NCI-H1105 (cell line): ENCODE measurements around the gene CDON.
"Not testable (repeated sequence)": the region's sequence is repeated elsewhere in the genome, so short reads cannot be mapped to it uniquely, and the experiment has no call there.

Source experiments
- DNase-seq: peaks from one replicate; lab custom pipeline; 2025; lab: John Stamatoyannopoulos, UW

Gene CDON

DNA sequence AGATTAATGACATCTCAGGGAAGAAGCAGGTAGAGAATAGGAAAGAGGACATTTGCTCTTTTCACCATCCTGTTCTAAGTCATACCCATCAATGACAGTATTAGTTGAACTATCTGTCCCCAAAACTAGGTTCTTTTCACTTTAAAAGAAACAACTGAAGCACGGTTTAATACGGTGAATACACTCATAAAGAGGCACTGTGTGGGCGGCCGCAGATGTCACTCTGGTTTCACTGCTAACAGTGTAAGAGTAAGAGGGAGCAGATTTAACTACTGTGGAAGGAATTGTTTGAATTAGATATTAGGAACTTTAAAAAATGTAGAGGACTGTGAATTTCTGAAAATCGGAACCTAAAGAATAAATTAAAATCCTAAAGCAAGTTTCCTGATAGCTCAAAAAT is 67.4 kb downstream of the CDON start:
- no peak for DNase-seq

DNA sequence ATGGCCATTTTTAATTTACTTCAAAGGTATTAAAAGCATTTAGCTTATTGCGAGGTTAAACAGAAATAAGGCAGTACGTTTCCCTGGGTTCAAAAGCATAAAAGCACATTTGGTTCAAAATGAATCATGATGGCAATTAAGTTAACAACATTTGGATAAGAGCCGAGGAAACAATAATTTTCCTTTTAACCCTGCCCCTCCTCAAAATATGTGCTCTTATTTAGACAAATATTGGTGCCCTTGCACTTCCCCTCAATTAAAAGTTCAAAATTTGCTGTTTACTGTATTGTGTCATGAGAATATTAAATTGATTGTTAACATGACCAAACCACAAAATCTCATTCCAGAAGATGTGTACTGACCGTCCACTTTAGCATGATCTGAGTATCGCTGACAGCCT is 68.2 kb downstream of the CDON start:
- no peak for DNase-seq

DNA sequence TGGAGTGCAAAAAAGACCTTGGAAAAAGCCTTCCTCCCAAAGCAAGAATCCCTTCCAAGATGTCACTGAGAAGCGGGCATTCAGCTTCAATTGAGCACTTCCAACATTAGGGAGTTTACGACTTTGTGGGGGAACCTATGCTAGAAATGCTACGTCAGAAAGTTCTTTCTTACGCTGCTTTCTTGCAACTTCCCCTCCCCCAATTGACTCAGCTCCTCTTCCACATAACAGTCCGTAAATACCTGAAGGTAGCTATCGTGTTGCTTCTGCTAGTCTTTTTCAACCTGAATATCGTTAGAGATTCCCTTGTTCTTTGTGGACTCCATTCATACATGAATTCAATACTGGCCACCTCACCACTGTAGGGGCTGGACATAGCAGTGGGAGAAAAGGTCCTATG is 69.8 kb downstream of the CDON start:
- no peak for DNase-seq

DNA sequence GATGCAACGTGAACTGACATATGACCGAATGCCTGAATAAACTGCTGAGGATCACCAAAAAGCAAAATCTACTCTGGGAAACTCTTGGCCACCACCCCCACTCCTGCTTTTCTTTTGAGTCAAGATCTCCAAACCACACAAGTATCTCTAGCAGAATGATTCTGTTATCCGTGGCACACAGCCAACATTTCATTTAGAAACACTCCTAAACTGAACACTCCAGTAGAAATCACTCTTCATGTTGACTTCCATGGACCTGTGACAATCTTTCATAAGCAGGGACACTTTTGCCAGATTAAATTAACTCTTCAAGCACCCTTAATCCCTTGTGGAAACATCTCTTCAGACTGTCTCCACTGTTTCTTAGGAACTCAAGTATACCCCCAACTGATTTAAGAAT is 72.4 kb downstream of the CDON start:
- no peak for DNase-seq

DNA sequence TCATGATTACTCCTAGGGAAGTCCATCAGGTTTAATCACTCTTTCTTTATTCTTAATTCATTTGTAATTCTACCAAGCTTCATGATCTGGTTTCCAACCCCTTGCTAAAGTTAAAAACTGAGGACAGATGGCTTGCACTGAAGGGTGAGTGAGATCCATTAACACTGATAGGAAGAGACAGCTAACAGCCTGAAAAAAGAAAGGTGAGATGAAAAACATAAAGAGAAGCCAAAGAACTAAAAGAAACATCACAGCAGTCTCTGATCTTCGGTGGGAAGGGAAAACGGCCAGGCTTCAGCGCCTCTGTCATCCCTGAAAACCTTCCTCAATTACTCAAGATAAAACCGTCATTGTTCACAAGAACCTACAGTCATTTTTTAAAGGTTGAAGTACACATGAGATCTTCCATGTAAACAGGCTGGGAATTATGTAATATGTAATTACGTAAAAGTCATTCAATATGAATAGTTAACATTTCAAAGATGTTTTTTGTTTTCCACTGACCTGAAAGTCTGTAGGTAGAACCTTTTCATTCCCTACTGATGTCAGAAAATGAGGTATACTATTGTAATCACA is 75.5 kb downstream of the CDON start:
- no peak for DNase-seq

DNA sequence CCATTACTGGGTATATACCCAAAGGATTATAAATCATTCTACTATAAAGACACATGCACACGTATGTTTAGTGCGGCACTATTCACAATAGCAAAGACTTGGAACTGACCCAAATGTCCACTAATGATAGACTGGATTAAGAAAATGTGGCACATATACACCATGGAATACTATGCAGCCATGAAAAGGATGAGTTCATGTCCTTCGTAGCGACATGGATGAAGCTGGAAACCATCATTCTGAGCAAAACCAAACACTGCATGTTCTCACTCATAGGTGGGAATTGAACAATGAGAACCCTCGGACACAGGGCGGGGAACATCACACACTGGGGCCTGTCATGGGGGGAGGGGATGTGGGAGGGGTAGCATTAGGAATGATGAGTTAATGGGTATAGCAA is 76.7 kb downstream of the CDON start:
- DNase-seq = not testable (repeated sequence)

DNA sequence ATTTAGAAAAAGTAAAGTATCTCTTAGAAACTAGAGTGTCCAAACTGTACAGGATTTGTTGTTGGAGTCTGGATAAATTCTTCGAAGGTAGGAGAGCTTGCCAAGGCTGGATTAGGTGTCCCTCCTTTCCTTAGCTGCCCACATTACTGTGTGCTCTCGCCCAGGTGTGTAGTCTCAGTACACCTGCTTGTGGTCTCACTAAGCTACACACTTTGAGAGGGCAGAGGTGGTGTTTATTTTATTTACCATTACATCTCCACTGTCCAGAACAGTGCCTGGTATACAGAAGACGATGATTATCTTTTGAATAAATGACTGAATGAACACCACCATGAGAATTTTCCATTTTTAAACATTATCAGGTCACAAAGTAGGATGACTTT is 80.3 kb downstream of the CDON start:
- DNase-seq = no peak

DNA sequence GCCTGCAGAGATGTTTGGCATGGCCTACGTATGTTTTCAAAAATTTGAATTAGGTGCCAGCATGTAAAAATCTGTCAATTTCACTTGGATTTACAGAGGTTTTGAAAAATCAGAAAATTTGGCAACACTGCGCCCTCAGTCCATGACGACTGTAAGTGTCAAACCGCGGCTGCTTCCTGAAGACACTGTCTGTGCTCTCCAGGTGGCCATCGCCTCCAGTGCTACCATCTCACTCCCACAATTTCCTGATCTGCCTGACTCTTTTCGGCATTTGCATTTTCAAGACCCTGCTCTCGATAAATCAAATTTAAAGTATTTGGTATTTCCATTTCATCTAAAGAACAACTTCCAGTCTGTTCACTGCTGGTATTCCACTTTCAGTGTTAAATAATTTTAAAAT is 82.2 kb downstream of the CDON start:
- no peak for DNase-seq

DNA sequence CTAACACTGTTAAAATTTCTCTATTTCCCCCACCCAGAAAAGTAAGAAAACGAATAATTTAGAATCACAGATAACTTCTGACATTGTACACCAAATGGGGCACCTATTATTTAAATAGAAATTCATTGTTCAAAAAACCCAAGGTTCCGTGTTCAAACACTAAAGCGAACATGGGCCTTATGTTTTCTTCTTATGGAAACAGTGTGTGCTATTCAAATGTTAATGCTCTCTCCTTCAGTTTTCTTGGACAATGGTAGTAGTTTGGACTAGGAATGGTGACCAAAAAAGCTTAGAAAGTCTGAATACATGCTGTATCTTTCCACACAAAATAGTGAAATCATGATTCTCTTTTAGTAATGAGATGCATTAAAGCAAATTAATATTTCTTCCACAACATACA is 83.2 kb downstream of the CDON start:
- DNase-seq = no peak

DNA sequence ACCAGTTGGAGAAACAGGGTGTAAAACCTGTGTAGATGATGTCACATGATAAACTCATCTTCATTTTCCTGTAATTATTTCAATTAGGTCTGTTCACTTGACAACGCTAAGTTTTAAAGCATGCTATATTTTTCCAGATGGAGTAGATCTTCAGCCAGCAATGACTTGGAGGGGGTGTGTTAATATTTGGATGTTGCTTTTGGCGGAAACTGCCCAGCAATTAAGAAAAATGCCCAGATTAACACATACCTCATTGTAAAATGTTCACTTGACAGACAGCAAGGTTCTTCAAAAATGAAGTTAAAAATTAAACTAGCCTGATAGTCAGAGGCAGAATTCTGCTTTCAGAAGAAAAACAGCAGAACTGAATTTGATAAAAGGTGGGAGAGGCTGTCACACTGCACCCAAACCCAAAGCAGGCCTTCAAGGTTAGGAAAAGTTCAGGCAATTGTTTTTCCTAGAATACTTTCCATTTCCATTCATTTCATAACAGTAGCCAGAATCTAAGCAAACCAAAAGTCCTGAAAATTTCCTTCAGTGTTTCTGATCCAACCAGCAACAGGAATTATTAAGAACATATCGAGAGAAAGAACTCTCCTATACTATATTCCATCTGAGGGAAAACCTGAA is 83.8 kb downstream of the CDON start:
- DNase-seq = no peak

DNA sequence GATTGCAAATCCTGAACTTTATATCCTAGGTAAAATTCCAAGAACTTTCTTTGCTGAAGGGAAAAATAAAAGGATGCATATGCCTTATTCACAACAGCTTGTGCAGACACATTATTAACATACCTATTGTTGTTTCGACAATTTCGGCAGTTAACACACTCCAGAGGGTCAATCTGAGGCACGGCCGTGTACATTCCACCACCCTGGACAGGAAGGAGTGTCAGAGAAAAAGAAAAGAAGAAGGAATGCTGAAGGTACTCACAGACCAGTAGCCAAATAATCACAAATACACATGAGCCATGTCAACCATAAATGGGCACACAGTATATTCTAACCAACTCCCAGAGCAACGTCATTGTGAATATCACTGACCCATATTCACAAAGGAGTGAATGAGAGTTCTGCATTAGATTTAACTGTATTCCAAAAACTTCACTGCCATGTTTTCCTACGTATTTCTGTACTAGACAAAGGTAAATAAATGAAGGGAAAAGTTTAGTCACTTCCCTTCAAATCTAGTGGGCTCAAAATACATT is 84.4 kb downstream of the CDON start:
- DNase-seq = no peak

DNA sequence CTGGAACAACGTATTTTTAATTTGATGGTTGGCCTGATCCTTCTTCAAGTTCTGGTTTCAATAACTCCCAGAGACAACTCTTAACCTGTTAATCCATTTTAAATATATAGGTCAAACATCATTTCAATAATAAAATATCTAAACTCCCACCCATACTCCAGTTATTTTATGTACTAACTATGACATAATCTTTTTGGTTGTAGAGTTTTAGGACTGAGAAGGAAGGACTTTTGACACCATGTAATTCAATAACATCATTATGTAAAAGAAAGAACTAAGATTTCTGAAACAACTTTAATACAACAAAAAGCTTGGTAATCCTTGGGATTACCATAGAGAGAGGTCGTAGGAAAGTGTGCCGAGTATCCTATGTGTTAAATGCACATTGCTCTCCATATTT is 85.3 kb downstream of the CDON start:
- DNase-seq = no peak

DNA sequence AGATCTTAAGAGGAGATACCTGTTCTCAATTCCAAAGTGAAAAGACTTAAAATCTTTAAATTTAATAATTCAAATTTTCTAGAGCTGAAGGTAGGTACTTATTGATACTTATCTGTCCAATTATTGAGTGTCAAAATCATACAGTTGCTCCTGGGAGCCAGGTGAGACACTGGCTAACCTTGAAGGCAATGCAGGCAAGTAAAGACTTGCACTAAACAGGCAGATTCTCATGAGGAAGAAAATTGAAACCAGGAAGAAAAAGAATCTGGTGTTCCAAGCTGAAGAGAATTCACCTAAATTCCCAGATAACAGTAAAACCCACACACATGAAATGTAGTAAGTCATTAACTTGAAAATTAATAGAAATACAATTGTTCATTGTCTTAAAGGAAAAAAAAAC is 86.5 kb downstream of the CDON start:
- no peak for DNase-seq

DNA sequence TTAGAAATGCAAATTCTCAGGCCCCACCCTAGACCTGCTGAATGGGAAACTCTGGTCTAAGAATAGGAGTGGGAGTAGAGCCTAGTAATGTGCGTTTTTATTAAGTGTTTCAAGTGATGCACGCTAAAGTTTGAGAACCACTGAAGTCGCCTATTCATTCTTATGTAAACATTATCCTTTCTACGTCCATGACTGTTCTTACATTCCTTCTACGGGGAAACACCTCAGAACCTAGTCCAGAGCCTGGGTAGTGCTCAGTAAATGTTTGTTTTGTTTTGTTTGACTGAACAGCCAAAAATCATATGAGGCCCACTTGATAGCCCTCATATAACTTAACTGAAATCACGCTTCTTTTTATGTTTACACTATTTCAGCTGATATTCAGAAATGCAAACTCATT is 87.0 kb downstream of the CDON start:
- DNase-seq = no peak

DNA sequence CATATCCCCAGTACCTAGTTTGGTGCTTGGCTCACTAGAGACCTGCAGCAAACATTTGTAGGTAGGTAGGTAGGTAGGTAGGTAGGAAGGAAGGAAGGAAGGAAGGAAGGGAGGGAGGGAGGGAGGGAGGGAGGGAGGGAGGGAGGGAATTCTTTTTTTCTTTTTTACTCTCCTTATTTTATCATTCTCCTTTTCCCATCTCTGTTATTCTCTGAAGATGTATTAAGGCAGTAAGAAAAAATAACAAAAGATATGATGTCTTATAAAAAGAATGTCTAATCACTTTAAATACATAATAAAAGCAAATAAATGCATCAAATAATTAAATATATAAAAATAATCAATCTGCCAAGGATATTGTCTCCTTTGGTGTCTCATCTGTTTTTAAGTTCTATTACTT is 88.4 kb downstream of the CDON start:
- no peak for DNase-seq

DNA sequence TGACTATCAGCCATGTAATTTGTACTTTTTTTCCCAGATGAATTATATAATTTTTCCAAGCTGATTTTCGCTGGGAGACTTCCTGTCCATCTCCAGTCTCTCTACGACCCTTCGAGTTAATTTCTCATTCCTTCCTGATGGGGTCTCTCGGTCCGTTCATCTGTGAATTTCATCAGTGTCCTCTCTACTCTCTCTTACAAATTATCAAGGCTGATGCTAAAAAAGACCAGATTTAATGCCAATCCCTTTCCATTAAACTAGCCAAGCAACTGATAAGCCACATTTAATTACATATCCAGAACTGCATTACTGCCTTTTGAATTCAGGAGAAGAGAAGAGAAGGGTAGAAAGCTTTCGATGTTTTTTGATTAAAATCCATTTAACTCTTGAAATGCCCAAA is 91.0 kb downstream of the CDON start:
- no peak for DNase-seq

DNA sequence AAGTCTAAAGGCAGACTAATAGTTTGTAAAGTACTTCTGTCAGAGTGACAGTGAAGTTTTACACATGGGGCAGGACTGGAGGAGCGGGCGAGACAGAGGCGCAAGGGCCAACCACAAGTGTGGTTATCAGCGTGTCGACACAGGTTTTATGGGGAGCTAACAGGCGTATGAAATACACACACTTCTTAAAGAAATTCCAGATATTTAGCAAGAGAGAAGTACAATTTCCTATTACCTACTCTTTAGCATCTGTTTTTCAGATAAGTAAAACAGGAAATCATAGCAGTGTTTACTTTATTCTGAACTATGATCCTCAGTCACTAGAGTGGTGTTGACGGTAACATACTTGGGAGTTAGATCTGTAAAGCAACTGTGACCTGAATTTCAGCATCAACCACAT is 94.3 kb downstream of the CDON start:
- DNase-seq = no peak

DNA sequence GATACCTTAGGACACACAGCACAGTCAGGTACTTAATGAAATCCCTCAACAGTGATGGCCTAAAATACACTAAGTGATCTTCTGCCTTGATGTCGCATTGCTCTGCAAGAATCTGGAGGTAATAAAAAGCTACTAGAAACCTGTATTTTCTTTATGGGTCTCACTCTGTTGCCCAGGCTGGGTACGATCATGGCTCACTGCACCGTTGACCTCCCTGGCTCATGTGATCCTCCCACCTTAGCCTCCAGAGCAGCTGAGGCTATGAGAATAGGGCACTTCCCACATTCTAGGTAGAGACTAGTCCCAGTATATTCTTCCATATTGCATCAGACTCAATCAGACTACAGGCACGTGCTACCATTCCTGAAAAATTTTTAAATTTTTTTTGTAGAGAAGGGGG is 95.2 kb downstream of the CDON start:
- DNase-seq = no peak

DNA sequence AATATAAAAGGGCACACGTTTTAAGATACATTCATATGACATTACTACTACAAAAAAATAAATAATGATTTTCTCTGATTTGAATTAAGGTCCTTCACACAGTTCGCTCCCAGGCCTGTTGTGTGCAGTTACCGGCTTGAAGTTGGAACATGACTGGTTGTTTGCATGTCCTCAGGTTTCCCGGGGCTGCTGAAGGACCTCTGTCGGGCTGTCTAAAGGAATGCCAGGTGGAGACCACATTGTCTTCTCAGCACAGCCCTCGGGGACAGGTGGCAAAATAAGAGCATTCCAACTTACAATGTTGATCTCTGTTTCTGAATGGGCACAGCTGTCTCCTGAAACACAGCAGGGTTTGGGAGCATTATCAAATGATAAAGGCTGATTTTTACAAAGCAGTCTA is 101.9 kb downstream of the CDON start:
- DNase-seq = no peak

DNA sequence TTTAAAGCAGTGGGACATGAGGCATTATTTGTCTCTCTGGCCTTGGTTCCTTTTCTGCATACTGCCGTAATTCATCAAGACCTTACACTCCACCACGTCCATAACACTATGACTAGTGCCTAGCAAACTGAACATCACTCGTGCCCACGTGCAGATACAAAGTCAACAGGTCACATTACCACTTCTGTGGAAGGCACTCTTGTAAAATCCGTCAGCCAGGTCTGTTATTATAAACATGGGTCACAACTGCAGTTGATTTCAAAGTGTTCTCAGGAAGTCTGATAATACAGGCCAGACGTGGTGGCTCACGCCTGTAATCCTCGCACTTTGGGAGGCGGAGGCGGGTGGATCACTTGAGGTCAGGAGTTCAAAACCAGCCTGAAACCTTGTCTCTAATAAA is 102.7 kb downstream of the CDON start:
- DNase-seq = no peak

DNA sequence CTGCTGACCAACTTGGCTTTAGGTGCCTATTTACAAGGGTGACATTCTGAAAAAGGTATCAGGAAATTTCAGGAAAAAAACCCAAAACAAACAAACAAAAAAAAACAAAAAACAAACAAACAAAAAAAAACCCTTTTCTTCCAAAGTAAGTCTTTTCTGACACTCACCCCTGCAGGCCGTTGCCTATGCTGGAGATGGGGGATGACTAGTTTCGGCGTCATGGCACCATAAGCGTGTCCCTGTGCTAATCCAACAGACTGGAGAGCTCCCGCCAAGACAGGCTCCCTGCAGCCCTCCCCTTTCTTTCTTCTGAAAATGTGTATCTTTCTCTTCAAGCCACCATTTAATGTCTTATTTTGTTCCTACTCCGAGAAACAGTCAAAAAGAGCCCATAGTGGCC is 103.2 kb downstream of the CDON start:
- DNase-seq = no peak

DNA sequence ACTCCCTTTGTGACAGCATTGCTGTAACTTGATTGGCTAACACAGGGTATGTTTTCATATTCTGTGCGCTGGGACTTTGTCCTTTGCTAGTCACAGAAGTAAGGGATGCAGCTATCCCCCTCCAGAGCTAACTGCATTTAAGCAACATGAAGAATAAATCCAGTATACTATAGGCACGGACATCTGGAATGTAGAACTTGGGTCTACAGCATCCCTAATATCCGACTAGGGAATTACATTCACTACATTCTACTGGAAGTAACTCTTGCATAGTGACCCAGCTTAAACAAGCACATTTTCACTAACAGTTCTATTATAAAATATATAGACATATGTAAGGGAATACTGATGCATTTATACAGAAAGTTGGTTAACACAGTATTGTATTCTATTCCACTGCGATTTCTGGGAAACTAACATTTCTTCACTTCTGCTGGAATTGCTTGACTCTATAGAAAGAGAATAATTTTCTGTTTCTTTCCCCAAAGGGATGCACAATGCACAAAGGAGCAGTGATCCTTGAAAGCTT is 103.7 kb downstream of the CDON start:
- no peak for DNase-seq

DNA sequence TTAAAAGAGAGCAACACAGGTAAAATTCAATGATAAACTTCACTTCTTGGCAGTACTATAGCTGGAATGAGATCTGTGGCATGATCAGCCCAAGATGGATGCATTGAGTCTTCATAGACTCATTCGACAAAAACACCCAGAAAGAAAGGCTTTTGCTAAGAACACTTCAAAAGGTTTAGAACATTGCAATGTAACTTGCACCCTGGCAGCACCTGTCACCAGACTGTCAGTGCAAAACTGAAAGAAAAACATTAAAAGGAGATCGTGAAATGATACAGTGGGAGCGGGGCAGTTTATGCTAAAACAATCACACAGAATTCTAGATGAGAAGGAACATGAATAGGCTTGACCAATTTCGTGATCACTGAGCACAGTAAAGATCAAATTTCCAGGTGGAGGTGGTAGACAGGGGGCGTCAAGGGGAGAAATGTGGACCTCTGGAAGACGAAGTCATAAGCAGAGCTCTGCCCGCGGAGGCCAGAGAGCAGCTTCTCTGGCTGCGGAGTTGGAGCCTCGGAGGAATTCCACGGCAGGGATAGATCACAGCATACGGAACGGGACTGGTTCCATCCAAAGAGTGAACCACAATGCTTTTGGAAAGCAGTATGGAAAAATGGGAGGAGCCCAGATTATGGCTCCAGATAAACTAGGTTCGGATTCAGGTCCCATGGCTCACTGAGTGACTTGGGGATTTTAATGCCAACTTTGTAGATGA is 104.9 kb downstream of the CDON start:
- DNase-seq = no peak
